Right lobe of liver (tissue), 6 donors: Measurements from ENCODE around the gene KIAA2012. TPM values are rescaled to one million over a fixed set of nuclear protein-coding genes. Genes with fewer than 3 reads are reported as not detected.

Experiments
- ATAC-seq, 4 donors: fragments of 200-7000 bp; cut with Tn5 transposase; one replicate each; pipeline ENCODE4 v1.9.1; 2020; ENCODE audit warnings: mild to moderate bottlenecking in 4 of 4, moderate library complexity in 4 of 4
- DNase-seq, 3 donors: peaks; one replicate each; pipeline ENCODE4 v3.0.0-alpha.2; 2020
- H3K27ac ChIP-seq, 3 donors: fragments of 200-600 bp; one replicate each; pipeline ENCODE4 v1.8.0; 2022
- H3K27me3 ChIP-seq, 2 donors: fragments of 200-600 bp; one replicate each; pipeline ENCODE4 v1.8.0; 2022
- H3K36me3 ChIP-seq, 4 donors: fragments of 200-600 bp; sonication (generic) in 1 of 4; one replicate each; pipeline versions ENCODE4 v1.5.1 to v1.8.0; 2017 to 2022; ENCODE audit warnings: control low read depth in 1 of 4
- H3K4me1 ChIP-seq, 4 donors: fragments of 200-600 bp; sonication (generic) in 1 of 4; one replicate each; pipeline versions ENCODE4 v1.5.1 to v1.8.0; 2017 to 2022; ENCODE audit warnings: control low read depth in 1 of 4
- H3K4me3 ChIP-seq, 3 donors: fragments of 200-600 bp; one replicate each; pipeline ENCODE4 v1.8.0; 2022
- H3K9me3 ChIP-seq, 4 donors: fragments of 200-600 bp; sonication (generic) in 1 of 4; one replicate each; pipeline versions ENCODE4 v1.5.1 to v1.8.0; 2017 to 2022; ENCODE audit warnings: control low read depth in 1 of 4
- POLR2A ChIP-seq: fragments of 450-650 bp; IDR thresholded peaks from one replicate; pipeline ENCODE4 v1.6.1; 2017; ENCODE audit warnings: antibody characterized with exemption, mild to moderate bottlenecking
- WGBS: methylation state at CpG from one replicate; pipeline ENCODE4 v1.1.6; 2018; ENCODE audit warnings: low coverage, low lambda C conversion rate; ENCODE audit not compliant: insufficient coverage; ENCODE audit errors: missing lambda C conversion rate; 5-methylcytosine and 5-hydroxymethylcytosine counted together
- intact Hi-C, 2 donors: fragments of 100-400 bp; cut with DNase I; formaldehyde crosslinking; loops; one replicate each; pipeline versions ENCODE4 v1.11.2 to v1.14.1; 2022
- total RNA-seq, 6 experiments: library from RNA; depleted of rRNA in 2 of 6; stranded (reverse); fragments of >200 nt in 2 of 6; fragmentation: NEBNext Ultra II Directional in 3 of 6; extraction: Animal tissue kit (Norgen Biotek cat#: 25700) in 3 of 6; gene quantifications; one replicate each; pipeline versions ENCODE4 v1.1.0 to v1.2.4, GENCODE V29; 2016 to 2023
- TF ChIP-seq, protein P1 (sequence below), 4 donors: fragments of 200-600 bp in 3 of 4; fragments of 450-650 bp in 1 of 4; IDR thresholded peaks; one replicate each; pipeline versions ENCODE4 v1.5.1 to v1.8.0; 2016 to 2022; ENCODE audit warnings: antibody characterized with exemption in 4 of 4, mild to moderate bottlenecking in 2 of 4
- donor health status: DM: no; HTN: yes; CAD: no.
- donor health status: DM: no; HTN: no; CAD: no.
- donor health status: DM: no; HTN: no; CAD: no.
- donor health status: DM: no; HTN: yes; CAD: no.
- donor health status: DM: no; HTN: yes; CAD: no.

The KIAA2012 gene
- total RNA-seq, 6 experiments from 2014 or later, result 0.11 to 0.56 (median 0.43) TPM

- Histone ChIP-seq H3K27me3 (no peaks in the 10 kb centered on the region), H3K9me3 (no peaks in the 10 kb centered on the region), H3K27ac (no peak overlapping the region), H3K4me3 (no peak overlapping the region), H3K36me3 (no peaks in the 10 kb centered on the region), H3K4me1 (peaks cover 0 to 7% (median 3%) of the 10 kb centered on the region in 4 donors)
- 88% methylated on average over 7 of the region's 7 CpGs for whole genome bisulfite sequencing
- no peak for DNase-seq
- intact Hi-C loops, result no loop called here
- ATAC-seq, result peak in 1 of 4 donors; percentile 14
- TF ChIP-seq POLR2A, result no peak
- TF ChIP-seq, protein P1, sequence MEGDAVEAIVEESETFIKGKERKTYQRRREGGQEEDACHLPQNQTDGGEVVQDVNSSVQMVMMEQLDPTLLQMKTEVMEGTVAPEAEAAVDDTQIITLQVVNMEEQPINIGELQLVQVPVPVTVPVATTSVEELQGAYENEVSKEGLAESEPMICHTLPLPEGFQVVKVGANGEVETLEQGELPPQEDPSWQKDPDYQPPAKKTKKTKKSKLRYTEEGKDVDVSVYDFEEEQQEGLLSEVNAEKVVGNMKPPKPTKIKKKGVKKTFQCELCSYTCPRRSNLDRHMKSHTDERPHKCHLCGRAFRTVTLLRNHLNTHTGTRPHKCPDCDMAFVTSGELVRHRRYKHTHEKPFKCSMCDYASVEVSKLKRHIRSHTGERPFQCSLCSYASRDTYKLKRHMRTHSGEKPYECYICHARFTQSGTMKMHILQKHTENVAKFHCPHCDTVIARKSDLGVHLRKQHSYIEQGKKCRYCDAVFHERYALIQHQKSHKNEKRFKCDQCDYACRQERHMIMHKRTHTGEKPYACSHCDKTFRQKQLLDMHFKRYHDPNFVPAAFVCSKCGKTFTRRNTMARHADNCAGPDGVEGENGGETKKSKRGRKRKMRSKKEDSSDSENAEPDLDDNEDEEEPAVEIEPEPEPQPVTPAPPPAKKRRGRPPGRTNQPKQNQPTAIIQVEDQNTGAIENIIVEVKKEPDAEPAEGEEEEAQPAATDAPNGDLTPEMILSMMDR (IDR thresholded peaks at IDR 0.05), result no peak
Measured at GRCh38 chr2:202193881-202194353, 120.9 kb downstream of the KIAA2012 start.

DNA sequence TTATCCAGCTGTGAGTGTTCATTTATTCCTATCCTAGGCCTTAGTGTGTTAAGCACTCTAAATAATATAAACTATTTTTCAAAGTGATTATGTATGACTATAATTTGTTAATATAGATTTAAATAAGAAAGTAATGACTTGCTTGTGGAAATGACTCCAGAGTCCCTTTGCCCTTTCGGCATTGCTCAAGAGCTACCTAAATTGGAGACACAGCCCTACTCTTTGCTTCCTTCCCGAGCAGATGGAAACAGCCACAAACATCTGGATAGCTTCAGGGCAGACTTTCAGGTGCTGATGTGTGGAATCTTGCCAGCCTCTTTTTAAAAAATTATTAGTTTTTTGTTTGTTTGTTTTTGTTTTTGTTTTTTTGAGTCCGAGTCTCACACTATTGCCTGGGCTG lies 121.4 kb downstream of the KIAA2012 start:
- Histone ChIP-seq H3K36me3 (no peaks in the 10 kb centered on the region), H3K9me3 (no peaks in the 10 kb centered on the region), H3K27me3 (no peaks in the 10 kb centered on the region), H3K4me1 (peaks cover 0 to 7% (median 3%) of the 10 kb centered on the region in 4 donors), H3K27ac (no peak overlapping the region), H3K4me3 (no peak overlapping the region)
- intact Hi-C loops, result no loop called here
- ATAC-seq (peak in 3 of 4 donors; percentile 54 to 56 (median 54)), DNase-seq (no peak)
- TF ChIP-seq POLR2A, result no peak
- TF ChIP-seq, protein P1 (IDR thresholded peaks at IDR 0.05), result no peak
- 44% methylated on average over 3 of the region's 3 CpGs for whole genome bisulfite sequencing

GRCh38 chr2:202196727-202197126 lies 123.7 kb downstream of the KIAA2012 start:
- 84% methylated on average over 6 of the region's 6 CpGs for WGBS
- ATAC-seq, result no peak

DNA sequence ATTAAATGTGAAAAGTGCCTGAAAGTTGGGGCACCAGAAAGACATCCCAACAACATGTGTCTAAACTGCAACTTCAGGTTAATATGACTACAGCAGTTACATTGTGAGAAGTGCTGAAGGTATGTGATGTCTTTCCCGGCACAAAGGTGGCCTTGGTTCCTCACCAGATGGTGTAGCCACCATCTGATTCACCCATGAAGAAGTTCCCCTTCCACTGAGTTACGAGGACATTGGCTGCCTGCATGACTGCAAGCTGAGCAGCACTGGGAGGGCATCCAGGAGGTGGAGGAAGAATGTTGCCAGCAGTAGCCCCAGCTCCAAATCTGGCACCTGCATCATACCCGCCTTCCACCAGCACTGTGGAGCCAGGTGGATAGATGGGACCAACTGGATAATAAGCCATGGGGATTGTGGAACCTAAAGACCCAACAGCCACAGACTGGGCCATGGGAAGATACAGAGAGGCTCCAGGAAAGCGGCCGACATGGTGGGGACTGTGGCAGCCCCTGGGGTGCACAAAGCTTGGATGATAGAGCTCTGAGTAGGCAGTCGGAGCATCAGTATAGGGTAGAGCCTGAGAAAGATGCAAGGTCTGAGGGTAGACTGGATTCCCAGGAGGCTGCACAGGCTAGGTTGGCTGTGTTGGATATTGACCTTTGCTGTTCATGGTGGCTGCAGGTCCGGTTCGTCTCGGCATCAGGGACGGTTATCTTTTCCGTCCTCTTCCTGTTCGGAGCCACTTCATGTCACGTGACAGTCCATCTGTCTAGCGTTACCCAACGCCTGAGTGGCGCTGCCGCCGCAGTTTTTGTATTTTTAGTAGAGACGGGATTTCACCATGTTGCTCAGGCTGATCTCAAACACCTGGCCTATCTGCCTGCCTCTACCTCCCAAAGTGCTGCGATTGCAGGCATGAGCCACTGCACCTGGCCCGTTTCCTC lies 128.4 kb downstream of the KIAA2012 start:
- DNase-seq (no peak), ATAC-seq (peak in 1 of 4 donors; percentile 25)
- intact Hi-C loops, result no loop called here
- H3K4me3 ChIP-seq, result no peak overlapping the region
- 83% methylated on average over 8 of the region's 21 CpGs for WGBS
- no peaks in the 10 kb centered on the region for H3K27me3 ChIP-seq
- TF ChIP-seq, protein P1 (IDR thresholded peaks at IDR 0.05), result no peak
- TF ChIP-seq POLR2A, result no peak
- peaks cover 0 to 10% (median 7%) of the 10 kb centered on the region in 4 donors for H3K36me3 ChIP-seq
- no peak overlapping the region for H3K27ac ChIP-seq
- no peaks in the 10 kb centered on the region for H3K9me3 ChIP-seq
- no peaks in the 10 kb centered on the region for H3K4me1 ChIP-seq

More at GRCh38 chr2:202196727-202197126, 123.7 kb downstream of the KIAA2012 start:
- Histone ChIP-seq H3K36me3 (no peaks in the 10 kb centered on the region), H3K4me1 (peaks cover 0 to 5% (median 2%) of the 10 kb centered on the region in 4 donors), H3K27me3 (no peaks in the 10 kb centered on the region), H3K9me3 (no peaks in the 10 kb centered on the region), H3K27ac (no peak overlapping the region), H3K4me3 (no peak overlapping the region)
- TF ChIP-seq, protein P1 (IDR thresholded peaks at IDR 0.05), result no peak
- no peak for TF ChIP-seq POLR2A
- no peak for DNase-seq
- intact Hi-C loops, result no loop called here
